T-helper 2 cell treated with Interferon-gamma antibody and Interleukin-4, amounts not matched to agents 5 μg/mL and 100 μg/mL, for 36 hours (primary cell): Measurements from ENCODE around the gene IGSF8.
"Not testable (repeated sequence)": the region's sequence is repeated elsewhere in the genome, so short reads cannot be mapped to it uniquely, and the experiment has no call there.

ENCODE experiments used
- DNase-seq: peaks from one replicate; pipeline ENCODE4 v3.0.0; 2021; ENCODE audit warnings: low spot score
- H3K27ac Mint-ChIP-seq: one replicate; pipeline ENCODE4 v1.8.0; 2021; ENCODE audit warnings: mild to moderate bottlenecking, mixed read lengths
- H3K27me3 Mint-ChIP-seq: one replicate; pipeline ENCODE4 v1.8.0; 2021; ENCODE audit warnings: low read depth, mixed read lengths
- H3K36me3 Mint-ChIP-seq: one replicate; pipeline ENCODE4 v1.8.0; 2021; ENCODE audit warnings: low read depth, mixed read lengths
- H3K4me1 Mint-ChIP-seq: one replicate; pipeline ENCODE4 v1.8.0; 2021; ENCODE audit warnings: low read depth, mixed read lengths
- H3K4me3 Mint-ChIP-seq: one replicate; pipeline ENCODE4 v1.8.0; 2022; ENCODE audit warnings: mild to moderate bottlenecking, moderate library complexity, mixed read lengths
- H3K9me3 Mint-ChIP-seq: one replicate; pipeline ENCODE4 v1.8.0; 2021; ENCODE audit warnings: mixed read lengths

IGSF8 gene

GRCh38 chr1:160068225-160068624 is 30.2 kb downstream of the IGSF8 start:
- Mint-ChIP-seq H3K4me1 (peaks cover 15% of the 10 kb centered on the region), H3K36me3 (peaks cover 2% of the 10 kb centered on the region), H3K27ac (no peak overlapping the region), H3K4me3 (no peak overlapping the region), H3K27me3 (peaks cover 42% of the 10 kb centered on the region), H3K9me3 (no peaks in the 10 kb centered on the region)
- DNase-seq, result no peak

- DNase-seq, result no peak
- Mint-ChIP-seq H3K27me3 (peaks cover 42% of the 10 kb centered on the region), H3K4me1 (peaks cover 15% of the 10 kb centered on the region), H3K9me3 (no peaks in the 10 kb centered on the region), H3K27ac (no peak overlapping the region), H3K36me3 (peaks cover 2% of the 10 kb centered on the region), H3K4me3 (no peak overlapping the region)
Observed at GRCh38 chr1:160066829-160067745, 31.3 kb downstream of the IGSF8 start.

GRCh38 chr1:160064746-160065145 is 33.7 kb downstream of the IGSF8 start:
- no peak for DNase-seq
- no peak overlapping the region for H3K4me3 Mint-ChIP-seq
- no peaks in the 10 kb centered on the region for H3K9me3 Mint-ChIP-seq
- no peaks in the 10 kb centered on the region for H3K36me3 Mint-ChIP-seq
- peaks cover 2% of the 10 kb centered on the region for H3K4me1 Mint-ChIP-seq
- H3K27me3 Mint-ChIP-seq, result peaks cover 42% of the 10 kb centered on the region
- no peak overlapping the region for H3K27ac Mint-ChIP-seq

- peaks cover 36% of the 10 kb centered on the region for H3K27me3 Mint-ChIP-seq
- DNase-seq, result no peak
- H3K4me3 Mint-ChIP-seq, result no peak overlapping the region
- H3K27ac Mint-ChIP-seq, result no peak overlapping the region
- no peaks in the 10 kb centered on the region for H3K9me3 Mint-ChIP-seq
- no peaks in the 10 kb centered on the region for H3K36me3 Mint-ChIP-seq
- no peaks in the 10 kb centered on the region for H3K4me1 Mint-ChIP-seq
Observed at GRCh38 chr1:160064164-160064563, 34.3 kb downstream of the IGSF8 start.

GRCh38 chr1:160063176-160063575 is 35.2 kb downstream of the IGSF8 start:
- Mint-ChIP-seq H3K4me1 (no peaks in the 10 kb centered on the region), H3K9me3 (no peaks in the 10 kb centered on the region), H3K4me3 (no peak overlapping the region), H3K36me3 (no peaks in the 10 kb centered on the region), H3K27me3 (peaks cover 28% of the 10 kb centered on the region), H3K27ac (no peak overlapping the region)
- no peak for DNase-seq

- DNase-seq, result no peak
- Mint-ChIP-seq H3K27ac (no peak overlapping the region), H3K9me3 (no peaks in the 10 kb centered on the region), H3K36me3 (no peaks in the 10 kb centered on the region), H3K27me3 (peaks cover 21% of the 10 kb centered on the region), H3K4me3 (no peak overlapping the region), H3K4me1 (no peaks in the 10 kb centered on the region)
Observed at GRCh38 chr1:160062230-160062532, 36.2 kb downstream of the IGSF8 start.

- peaks cover 19% of the 10 kb centered on the region for H3K27me3 Mint-ChIP-seq
- H3K36me3 Mint-ChIP-seq, result no peaks in the 10 kb centered on the region
- no peaks in the 10 kb centered on the region for H3K9me3 Mint-ChIP-seq
- DNase-seq, result no peak
- no peaks in the 10 kb centered on the region for H3K4me1 Mint-ChIP-seq
- no peak overlapping the region for H3K4me3 Mint-ChIP-seq
- H3K27ac Mint-ChIP-seq, result no peak overlapping the region
Observed at GRCh38 chr1:160061369-160062229, 36.8 kb downstream of the IGSF8 start.

GRCh38 chr1:160058087-160058486 is 40.3 kb downstream of the IGSF8 start:
- no peaks in the 10 kb centered on the region for H3K4me1 Mint-ChIP-seq
- H3K27ac Mint-ChIP-seq, result no peak overlapping the region
- H3K27me3 Mint-ChIP-seq, result peaks cover 30% of the 10 kb centered on the region
- H3K36me3 Mint-ChIP-seq, result no peaks in the 10 kb centered on the region
- DNase-seq, result no peak
- no peak overlapping the region for H3K4me3 Mint-ChIP-seq
- no peaks in the 10 kb centered on the region for H3K9me3 Mint-ChIP-seq

- H3K27ac Mint-ChIP-seq, result no peak overlapping the region
- H3K4me1 Mint-ChIP-seq, result no peaks in the 10 kb centered on the region
- H3K36me3 Mint-ChIP-seq, result no peaks in the 10 kb centered on the region
- H3K9me3 Mint-ChIP-seq, result no peaks in the 10 kb centered on the region
- no peak for DNase-seq
- H3K4me3 Mint-ChIP-seq, result no peak overlapping the region
- peaks cover 34% of the 10 kb centered on the region for H3K27me3 Mint-ChIP-seq
Observed at GRCh38 chr1:160056648-160057169, 41.7 kb downstream of the IGSF8 start.

GRCh38 chr1:160053548-160054365 is 44.7 kb downstream of the IGSF8 start:
- H3K36me3 Mint-ChIP-seq, result no peaks in the 10 kb centered on the region
- H3K9me3 Mint-ChIP-seq, result no peaks in the 10 kb centered on the region
- no peaks in the 10 kb centered on the region for H3K4me1 Mint-ChIP-seq
- H3K27me3 Mint-ChIP-seq, result peaks cover 33% of the 10 kb centered on the region
- H3K4me3 Mint-ChIP-seq, result no peak overlapping the region
- no peak for DNase-seq
- no peak overlapping the region for H3K27ac Mint-ChIP-seq

GRCh38 chr1:160052936-160053335 is 45.5 kb downstream of the IGSF8 start:
- no peaks in the 10 kb centered on the region for H3K4me1 Mint-ChIP-seq
- no peaks in the 10 kb centered on the region for H3K9me3 Mint-ChIP-seq
- H3K27ac Mint-ChIP-seq, result no peak overlapping the region
- H3K4me3 Mint-ChIP-seq, result no peak overlapping the region
- no peaks in the 10 kb centered on the region for H3K36me3 Mint-ChIP-seq
- no peak for DNase-seq
- H3K27me3 Mint-ChIP-seq, result peaks cover 33% of the 10 kb centered on the region

GRCh38 chr1:160050619-160051018 is 47.8 kb downstream of the IGSF8 start:
- H3K27ac Mint-ChIP-seq, result no peak overlapping the region
- no peak overlapping the region for H3K4me3 Mint-ChIP-seq
- H3K4me1 Mint-ChIP-seq, result peaks cover 13% of the 10 kb centered on the region
- no peaks in the 10 kb centered on the region for H3K36me3 Mint-ChIP-seq
- peaks cover 30% of the 10 kb centered on the region for H3K27me3 Mint-ChIP-seq
- H3K9me3 Mint-ChIP-seq, result no peaks in the 10 kb centered on the region
- no peak for DNase-seq

- H3K9me3 Mint-ChIP-seq, H3K36me3 Mint-ChIP-seq, DNase-seq, H3K4me3 Mint-ChIP-seq, H3K27ac Mint-ChIP-seq: not testable (repeated sequence)
- peaks cover 13% of the 10 kb centered on the region for H3K4me1 Mint-ChIP-seq
- peaks cover 27% of the 10 kb centered on the region for H3K27me3 Mint-ChIP-seq
Observed at GRCh38 chr1:160050182-160050581, 48.2 kb downstream of the IGSF8 start.
